GM21515 (cell line): ENCODE measurements around the gene RUNX2.
A peak's percentile ranks its signal among the peaks of the same experiment; 100 is the strongest.
"Not testable (repeated sequence)": the region's sequence is repeated elsewhere in the genome, so short reads cannot be mapped to it uniquely, and the experiment has no call there.

Experiments used
- ATAC-seq: cut with Tn5 transposase; IDR thresholded peaks from one replicate; pipeline ENCODE4 v1.9.1; 2021; ENCODE audit not compliant: unreplicated experiment

Gene RUNX2

DNA sequence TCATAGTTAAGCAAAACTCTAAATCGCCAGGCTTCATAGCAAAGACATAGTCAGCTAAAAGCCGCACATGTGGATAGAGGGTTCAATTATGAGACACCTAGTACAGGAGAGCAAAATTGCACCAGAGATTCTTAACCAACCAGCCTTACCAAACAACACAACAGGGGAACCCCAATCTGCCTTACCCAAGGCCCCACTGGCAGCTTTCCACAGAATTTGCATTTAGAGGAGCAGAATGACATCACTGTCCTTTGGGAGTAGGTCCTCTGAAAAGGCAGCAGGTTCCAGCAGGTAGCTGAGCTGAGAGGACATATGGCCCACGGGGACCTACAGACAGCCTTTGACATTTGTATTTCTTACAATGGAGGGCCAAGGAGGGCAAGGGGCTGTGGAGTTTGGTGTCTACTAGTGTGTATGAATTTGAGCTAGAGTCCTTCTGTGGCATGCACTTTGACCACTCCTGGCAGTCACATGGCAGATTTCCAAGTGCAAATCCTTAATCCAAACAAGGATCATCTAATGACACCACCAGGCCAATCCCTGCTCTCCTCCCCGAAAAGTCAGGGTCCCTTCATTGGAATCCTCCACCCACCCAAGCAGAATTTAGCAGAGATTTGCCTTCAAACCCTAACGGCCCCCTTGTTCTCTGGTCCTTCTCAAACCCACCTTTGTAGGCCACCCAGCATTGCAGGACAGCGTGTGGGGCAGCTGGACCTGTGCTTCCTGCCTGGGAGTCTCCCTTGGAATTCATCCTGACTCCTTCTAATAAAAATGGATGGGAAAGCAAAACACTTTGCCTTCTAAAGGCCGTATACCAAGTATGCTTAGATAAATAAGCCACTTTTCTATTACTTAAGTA lies 220.8 kb downstream of the RUNX2 start:
- peak; percentile 93 for ATAC-seq

DNA sequence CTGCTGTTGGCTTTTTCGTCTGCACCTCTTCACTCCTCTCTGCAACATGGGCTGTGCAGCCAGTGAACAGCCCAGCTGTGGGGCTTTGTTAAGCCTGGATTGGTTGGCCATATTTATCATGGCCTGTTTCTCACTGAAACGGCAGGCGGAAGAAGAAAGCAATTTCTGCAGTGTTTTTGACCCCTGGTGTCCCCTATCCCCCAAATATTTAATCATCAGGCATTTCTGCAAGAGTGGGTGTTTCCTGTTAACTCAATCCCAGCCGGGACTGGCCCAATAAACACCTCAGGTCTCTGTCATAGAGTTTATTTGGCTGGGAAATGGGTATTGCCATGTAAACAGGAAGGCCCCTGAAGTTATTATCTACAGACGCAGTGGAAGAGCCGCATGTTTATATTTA lies 224.4 kb downstream of the RUNX2 start:
- ATAC-seq: no peak

DNA sequence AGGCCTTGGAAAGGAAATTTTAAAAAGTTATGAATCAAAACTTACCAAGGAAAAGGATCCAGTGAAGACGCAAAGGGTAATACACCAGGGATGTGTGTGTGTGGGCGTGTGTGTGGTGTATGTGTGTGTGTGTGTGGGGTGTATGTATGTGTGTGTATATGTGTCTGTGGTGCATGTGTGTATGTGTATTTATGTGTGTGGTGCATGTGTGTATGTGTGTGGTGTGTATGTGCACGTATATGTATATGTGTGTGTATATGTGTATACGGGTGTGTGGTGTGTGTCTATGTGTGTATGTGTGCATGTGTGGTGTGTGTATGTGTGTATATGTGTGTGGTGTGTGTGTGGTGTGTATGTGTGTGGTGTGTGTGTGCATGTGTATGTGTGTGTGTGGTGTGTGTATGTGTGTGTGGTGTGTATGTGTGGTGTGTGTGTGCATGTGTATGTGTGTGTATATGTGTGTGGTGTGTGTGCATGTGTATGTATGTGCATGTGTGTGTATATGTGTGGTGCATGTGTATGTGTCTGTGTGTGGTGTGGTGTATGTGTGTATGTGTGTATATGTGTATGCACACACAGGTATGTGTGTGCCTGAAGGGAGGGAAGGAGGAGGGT lies 225.7 kb downstream of the RUNX2 start:
- ATAC-seq: no peak

DNA sequence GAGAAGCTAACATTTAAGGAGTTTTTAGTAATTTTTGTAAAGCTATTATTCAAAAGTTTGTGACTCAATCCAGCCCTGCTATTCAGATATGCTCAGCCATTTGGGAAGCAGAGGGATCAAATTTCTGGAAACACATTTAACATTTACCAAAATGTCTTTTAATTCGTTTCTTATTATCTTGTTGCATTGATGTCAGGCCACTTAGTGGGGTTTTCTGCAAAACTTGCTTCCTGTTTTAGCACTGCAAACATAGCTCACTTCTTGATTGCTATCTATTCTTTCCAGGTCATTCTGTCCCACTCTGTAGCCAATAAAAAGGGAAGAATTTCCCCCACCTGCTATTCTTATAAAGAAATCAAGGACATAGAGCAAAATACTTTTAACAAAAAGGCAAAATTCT lies 226.5 kb downstream of the RUNX2 start:
- ATAC-seq: no peak

DNA sequence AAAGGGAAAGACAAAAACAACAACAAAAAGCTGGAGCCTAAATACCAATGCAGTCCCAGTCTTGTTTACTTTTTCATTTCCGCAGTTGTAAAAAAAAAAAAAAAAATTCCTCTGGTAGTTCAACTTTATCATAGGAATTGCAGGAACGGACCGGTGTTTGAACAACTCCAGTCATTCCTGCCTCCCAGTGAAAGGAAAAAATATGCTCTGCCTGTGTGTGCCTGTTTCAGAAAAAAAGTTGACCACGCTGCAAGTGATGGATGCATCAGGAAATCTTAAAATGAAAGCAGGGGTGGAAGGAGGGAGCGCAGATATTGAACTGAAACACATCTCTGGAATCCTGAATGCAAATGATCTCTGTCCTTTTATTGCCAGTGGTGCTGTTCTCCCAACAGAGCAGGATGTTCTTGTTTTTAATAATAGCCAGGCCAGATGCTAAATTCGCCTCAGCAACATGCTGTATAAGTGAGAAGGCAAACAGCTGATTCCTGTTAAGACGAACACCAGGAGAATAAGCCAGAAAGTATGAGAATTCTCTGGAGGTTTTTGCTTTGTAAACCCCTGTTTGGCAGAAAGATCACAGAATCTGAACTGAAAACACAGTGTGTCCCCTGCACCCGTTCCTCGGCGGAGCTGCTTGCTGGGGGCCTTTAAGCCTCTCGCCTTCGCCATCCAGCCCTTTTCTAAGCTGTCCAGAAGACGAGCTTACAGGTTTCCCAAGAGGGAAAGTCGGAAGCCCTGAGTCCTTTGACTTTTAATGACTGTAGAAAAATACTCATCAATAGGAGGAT lies 228.0 kb downstream of the RUNX2 start:
- ATAC-seq: no peak

DNA sequence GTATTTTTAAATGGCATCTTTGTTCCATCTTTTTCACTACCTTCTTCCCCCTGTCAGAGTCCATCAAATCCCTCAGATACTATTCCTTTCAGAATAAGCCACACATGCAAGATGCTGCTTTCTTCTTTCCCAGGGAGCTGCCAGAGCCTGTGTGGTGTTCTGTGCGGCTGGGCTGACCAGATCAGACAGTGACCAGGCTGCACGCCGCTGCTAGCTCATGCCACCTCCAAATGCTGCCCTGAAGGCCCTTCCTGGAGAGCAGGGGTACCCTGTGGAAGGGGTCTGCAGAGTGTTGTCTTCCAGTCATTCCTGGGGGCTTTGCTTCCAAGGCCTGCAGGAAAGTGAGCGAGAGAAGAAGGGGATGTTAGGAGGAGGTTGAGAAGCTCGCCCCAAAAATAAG lies 228.7 kb downstream of the RUNX2 start:
- ATAC-seq: no peak

DNA sequence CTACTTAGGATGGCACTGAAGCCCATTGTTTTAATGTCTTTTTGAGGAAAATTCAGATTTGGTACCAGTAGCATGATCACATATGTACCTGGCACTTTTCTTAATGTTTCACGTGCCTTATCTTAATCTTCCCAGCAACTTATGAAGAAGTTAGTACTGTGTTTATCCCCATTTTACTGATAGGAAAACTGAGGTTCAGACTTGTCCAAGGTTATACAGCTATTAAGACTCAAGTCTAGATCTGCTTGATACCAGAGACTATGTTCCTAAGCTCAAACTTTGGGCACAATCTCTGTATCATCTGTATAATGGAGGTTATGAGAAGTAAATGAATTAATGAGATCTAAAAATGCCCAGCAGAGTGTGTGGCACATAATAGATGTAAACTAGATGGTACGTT lies 229.3 kb downstream of the RUNX2 start:
- ATAC-seq: no peak

DNA sequence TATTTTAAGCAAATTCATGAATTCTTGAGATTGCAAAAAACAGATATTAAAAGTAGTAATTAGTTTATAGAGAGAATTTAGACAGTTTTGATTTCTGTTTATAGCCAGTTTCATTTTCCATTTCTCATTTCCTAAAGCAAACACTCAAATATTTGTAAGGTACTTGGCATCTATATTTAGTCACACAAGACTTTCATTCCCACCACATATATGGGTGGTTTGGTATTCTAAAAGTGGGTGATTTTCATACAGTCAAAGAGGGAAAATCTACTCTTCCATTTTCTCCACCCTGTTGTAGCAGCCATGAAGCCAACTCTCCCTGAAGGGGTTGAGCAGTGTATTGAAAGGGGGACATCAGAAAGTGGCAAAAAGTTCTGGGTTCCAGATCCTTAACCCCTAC lies 230.7 kb downstream of the RUNX2 start:
- peak; percentile 61 for ATAC-seq

DNA sequence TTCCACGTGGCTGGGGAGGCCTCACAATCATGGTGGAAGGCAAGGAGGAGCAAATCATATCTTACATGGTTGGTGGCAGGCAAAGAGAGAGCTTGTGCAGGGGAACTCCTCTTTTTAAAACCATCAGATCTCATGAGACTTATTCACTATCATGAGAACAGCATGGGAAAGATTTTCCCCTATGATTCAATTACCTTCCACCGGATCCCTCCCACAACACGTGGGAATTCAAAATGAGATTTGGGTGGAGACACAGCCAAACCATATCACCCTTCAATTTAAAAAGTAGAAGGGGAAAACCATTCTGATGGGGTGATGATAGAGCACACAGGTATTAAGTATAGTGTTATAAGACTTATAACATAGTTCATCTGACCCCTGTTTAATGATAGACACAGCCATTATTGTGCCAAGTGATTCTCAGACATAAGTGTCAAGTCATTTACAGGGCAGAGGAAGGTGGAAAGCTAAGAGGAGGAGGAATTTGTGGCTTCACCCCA lies 232.2 kb downstream of the RUNX2 start:
- not testable (repeated sequence) for ATAC-seq

DNA sequence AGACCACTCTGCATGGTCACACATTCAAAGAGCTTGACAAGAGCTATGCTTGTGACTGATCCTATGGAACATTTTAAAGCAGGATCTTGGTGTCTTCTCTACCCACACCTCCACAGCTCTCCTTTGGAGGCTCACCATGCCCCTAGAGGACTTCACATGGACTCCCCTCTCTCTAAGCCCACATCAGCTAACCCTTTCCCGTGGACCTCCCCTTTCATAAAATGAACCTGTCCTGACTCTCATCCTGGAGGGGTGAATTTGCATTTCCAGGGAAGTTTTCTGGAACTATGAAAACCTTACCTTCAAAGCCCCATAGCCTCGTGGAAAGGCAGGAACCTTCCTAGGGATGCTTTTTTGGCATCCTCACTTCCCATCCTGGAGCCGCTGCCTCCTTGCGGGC lies 234.0 kb downstream of the RUNX2 start:
- no peak for ATAC-seq

DNA sequence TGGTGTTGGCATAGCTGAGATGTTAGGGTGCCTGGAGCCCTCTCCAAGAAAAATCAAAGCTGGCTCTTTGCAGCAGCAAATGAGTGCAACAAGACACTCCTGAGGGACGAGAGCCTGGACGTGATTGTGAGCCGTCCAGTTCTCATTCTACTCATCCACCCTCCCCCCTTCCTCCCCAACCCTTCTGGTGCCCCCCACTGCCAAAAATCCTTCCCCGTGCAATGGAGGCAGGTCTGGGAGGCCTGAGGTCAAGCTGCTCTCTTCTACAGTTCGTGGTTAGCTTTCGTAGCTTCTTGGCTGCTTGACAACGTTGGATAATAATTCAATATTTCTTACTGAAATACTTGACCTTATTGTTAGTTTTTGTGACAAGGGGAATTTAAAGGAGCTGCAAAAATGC lies 234.9 kb downstream of the RUNX2 start:
- no peak for ATAC-seq

DNA sequence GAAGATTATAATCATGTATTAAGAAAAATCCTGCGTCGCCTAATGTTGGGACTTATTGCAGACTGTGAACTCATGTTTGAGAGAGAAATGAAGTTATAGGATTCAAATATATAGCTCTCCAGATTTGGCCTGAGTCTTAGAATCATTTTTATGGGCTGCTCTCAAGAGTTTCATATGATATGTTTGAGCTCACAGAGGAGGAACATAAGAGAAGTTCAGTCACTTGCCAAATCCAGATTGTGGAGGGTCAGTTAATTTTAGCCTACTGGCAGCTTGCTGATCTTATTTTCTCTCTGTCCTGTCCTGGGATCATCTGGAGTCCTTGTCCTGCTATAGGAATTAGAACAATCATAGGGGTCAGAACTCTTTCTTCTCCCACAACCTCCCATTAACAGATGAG lies 235.7 kb downstream of the RUNX2 start:
- no peak for ATAC-seq

DNA sequence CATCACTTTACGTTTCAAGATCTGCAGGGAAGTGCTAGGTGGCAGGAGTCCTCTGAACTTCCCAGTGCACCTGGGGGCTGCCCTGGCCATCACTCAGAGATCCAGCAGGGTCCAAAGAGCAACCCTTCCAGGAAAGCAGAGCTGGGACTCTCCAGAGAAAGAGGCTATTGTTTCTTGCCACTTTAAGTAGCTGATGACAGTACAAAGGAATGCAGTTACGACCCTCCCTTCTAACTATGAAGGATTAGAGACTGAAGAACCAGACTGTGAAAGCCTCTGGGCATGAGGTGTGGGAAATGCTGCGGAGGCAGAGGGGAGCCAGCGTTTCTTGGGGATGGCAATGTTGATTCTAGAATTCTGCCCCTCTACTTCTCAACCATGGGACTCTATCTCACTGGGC lies 238.8 kb downstream of the RUNX2 start:
- no peak for ATAC-seq

DNA sequence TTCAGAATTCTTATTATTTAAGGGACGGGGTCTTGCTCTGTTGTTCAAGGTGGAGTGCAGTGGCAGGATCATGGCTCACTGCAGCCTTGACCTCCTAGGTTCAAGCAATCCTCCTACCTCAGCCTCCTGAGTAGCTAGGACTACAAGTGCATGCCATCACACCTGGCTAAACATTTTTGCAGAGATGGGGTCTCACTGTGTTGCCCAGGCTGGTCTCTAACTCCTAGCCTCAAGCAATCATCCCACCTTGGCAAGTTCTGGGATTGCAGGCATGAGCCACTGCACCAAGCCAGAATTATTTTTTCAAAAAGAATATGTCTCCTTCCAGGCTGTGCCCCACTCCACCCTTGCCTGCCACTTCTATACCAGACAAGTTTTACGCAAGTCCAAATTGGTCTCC lies 239.7 kb downstream of the RUNX2 start:
- no peak for ATAC-seq

DNA sequence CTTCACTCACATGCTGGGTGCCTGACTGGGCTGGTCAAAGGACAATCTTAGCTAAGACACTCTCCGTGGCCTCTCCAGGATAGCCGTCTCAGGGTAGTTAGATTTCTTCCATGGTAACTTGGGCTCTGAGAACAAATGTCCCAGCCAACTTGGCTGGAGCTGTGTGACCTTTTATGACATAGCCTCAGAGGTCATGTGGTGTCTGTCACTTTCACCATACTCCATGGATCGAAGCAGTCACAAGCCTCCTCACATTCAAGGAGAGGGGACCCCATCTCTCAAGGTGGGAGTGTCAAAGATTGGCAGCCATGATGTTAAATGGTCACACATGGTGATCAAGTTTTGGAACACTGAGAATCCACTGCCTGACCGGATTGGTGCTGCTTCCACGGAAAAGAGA lies 240.5 kb downstream of the RUNX2 start:
- ATAC-seq: no peak

DNA sequence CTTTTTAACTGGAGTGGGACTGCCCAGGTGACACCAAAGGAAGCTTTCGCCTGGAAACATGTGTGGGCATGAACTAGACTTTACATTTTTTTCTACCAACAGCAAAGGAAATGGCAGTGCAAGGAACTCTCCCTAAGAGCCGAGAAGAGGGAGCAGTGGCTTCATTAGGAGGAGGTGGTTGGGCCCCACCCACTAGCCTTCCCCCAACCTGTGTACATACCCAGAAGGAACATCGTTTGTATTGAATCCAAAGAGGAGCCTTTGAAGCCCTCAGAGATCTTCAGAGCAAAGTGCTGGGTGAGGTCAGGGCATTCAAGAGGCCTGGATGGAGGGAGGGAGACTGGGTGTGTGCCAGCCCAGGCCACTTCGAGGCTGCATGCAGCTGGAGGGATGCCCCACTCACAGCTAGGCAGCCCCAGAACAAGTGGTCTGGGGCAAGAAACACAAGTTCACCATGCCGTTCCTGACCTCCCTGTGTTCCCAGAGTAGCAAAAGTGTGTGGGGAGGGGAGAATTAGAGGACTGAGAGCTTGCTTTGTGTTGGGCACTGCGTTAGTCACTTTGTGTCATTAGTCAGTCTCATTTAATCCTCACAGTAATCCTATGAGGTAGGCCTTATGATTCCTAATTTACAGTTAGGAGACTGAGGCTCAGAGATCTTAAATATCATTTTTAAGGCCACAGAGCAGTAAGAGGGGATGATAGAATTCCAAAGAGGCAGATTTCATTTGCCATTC lies 241.2 kb downstream of the RUNX2 start:
- no peak for ATAC-seq

DNA sequence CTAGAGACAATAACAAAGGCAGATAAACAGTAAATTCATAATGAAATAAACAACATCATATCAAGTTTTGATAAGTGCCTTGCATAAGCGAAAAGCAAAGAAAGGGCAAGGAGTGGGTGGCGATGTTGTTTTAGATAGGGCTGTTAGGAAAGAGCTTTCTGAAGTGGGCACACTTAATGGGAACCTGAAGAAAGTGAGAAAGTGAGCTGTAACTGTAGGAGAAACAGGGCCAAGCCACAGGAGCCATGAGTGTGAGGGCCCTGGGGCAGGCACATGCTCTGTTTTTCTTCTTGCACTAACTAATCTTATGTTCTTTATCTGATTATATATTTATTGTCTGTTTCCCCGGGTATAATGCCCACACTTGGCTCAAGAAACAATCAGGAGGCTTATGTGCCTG lies 243.0 kb downstream of the RUNX2 start:
- no peak for ATAC-seq

DNA sequence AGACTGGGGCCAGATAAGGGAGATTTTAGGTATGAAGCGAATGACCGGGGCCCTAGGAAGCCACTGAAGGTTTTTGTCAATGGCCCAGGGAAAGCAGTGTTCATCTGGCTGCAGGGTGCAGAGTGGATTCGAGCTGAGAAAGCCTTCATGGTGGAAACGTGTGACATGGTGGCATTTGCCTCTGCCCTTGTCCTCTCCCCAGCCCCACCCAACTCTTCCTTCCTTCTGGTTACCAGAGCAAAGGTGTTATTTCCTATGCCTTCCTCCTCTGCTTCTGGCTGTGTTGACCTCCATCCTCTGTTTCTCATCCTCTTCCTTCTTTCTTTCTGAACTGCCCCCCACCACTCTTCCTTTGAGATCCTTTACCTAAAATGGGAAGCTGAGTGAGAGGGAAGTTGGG lies 244.7 kb downstream of the RUNX2 start:
- no peak for ATAC-seq

DNA sequence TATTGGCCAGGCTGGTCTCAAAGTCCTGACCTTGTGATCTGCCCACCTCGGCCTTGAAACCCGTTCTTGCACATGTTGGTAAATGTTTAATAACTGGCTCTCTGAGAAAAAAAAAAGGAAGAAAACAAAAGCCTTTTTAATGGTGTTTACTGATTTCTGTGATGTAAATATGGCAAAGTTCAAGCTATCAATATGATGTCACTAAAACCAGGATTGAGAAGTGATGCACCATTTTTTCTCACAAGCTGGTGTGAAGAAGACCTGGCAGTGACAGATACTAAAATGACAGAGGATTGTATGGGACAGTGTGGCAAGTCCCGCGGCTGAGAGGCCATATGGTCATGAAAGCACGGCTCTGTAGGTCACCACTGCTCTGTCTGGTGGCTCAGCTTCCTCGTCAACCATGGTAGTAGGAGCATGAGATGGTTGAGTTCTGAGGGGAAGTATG lies 245.9 kb downstream of the RUNX2 start:
- no peak for ATAC-seq

DNA sequence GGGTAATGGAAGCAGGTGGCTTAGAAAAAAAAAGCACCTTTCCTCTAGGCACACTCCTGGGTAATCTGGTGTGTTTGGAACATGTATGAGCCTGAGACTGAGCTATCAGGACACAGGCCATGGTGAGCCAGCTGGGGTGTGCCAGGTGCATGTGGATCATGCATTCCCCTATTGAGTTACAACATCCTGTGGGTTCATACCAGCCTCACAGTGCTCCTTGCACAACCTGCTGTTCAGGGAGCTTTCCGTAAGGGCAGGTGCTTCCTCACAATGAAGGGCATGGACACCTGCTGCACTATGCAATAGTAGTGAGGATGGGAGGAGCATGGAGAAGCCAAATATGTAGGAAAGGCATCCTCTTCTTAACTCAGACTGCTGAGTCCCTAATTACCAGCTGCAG lies 246.8 kb downstream of the RUNX2 start:
- no peak for ATAC-seq
